ENCODE results near the gene OSM.
"Not testable (repeated sequence)": the region's sequence is repeated elsewhere in the genome, so short reads cannot be mapped to it uniquely, and the experiment has no call there.

The OSM gene

DNA sequence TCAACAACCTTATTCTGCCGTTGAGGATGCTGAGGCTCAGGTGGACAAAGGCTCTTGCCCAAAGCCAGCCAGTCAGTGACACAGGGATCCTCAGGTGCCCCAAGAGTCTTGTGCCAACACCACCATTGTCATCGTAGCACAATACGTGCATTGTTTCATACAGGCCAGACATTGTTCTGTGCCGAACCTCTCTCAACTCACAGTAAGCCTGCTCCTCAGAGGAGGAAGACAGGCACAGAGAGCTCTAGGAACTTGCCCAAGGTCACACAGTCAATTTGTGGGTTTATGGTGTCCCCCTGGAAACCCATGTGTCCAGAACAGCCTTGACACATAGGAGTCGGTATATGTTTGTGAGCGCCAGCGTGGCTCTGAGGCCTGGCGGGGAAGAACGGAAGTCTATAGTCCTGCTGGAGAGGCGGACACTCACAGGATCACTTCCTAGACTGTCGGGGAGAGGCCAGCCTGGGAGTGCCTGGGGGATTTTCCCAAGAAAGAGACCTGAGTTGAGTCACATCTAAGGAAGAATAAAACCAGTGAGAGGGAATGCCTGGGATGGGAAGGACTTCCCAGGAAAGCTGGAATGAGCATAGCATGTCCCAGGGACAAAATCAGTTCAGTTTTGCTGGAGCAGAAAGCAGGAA lies 40.3 kb downstream of the OSM start:
- no peak for DNase-seq (ENCODE audit: low spot score)

DNA sequence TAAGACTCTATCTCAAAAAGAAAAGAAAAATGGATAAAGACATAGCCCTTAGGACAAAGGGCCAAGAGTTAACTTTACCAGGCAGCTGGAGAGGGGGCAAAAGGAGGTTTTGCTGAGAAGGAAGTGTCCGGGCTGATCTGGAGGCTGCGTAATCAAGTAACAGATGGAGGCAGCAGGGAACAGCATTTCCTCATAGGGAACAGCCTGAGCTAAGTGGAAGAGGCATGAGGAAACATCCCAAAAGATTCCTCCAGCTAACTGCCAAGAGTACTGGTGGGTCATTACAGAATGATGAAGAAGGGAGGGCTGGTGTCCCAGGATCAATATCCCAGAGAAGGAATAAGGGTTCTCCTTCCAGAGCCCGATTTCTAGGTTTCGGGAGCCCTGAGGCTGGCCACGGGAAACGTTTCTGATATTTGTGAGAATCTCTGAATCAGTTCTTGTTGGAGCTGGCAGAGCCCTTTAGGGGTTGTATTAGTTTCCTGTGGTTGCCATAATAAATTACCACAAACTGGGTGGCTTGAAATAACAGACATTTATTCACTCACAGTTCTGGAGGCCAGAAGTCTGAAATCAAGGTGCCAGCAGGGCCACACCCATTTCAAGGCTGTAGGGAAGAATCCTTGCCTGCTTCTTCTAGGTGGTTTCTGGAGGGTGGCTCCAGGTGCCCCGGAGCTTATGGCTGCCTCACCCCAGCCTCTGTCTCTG lies 41.3 kb downstream of the OSM start:
- no peak for DNase-seq (ENCODE audit: low spot score)

GRCh38 chr22:30224161-30224857 lies 42.3 kb downstream of the OSM start:
- peak; percentile 32 for DNase-seq (ENCODE audit: low spot score)

DNA sequence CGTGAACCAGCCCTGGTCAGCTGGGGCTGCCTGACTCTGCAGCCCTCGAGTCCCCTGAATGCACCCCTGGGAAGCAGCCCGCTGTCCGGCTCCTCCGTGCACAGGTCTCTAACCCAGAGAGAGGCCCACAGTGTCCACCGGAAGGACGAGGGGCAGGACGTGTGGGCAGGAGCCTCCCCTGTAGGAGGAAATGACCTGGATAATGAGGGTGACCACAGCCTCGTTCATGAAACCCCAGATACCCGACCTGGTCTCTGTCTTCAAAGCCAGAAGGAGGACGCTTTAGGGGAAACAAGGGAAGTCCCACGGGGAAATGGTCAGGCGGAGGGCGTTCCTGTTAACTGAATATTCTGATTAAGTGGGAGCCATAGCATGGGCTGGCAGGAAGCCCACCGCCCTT lies 43.3 kb downstream of the OSM start:
- DNase-seq (ENCODE audit: low spot score): no peak

GRCh38 chr22:30222321-30222720 lies 44.3 kb downstream of the OSM start:
- no peak for DNase-seq (ENCODE audit: low spot score)

GRCh38 chr22:30221121-30221992 lies 45.3 kb downstream of the OSM start:
- no peak for DNase-seq (ENCODE audit: low spot score)

- no peak for DNase-seq (ENCODE audit: low spot score)
Observed at GRCh38 chr22:30220338-30221012, 46.2 kb downstream of the OSM start.

DNA sequence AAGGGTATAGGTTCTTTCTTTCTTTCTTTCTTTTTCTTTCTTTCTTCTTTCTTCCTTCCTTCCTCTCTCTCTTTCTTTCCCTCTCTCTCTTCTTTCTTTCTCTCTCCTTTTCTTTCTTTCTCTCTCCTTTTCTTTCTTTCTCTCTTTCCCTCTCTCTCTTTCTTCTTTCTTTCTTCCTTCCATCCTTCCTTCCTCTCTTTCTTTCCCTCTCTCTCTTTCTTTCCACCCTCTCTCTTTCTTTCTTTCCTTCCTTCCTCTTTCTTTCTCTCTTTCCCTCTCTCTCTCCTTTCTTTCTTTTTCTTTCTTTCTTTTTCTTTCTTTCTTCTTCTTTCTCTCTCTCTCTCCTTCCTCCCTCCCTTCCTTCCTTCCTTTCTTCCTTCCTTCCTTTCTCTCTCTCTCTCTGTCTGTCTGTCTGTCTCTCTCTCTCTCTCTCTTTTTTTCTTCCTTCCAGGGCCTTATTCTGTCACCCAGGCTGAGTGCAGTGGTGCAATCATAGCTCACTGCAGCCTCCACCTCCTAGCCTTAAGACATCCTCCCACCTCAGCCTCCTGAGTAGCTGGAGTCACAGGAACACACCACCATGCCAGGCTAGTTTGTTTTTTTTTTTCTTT lies 46.9 kb downstream of the OSM start:
- DNase-seq (ENCODE audit: low spot score): no peak

DNA sequence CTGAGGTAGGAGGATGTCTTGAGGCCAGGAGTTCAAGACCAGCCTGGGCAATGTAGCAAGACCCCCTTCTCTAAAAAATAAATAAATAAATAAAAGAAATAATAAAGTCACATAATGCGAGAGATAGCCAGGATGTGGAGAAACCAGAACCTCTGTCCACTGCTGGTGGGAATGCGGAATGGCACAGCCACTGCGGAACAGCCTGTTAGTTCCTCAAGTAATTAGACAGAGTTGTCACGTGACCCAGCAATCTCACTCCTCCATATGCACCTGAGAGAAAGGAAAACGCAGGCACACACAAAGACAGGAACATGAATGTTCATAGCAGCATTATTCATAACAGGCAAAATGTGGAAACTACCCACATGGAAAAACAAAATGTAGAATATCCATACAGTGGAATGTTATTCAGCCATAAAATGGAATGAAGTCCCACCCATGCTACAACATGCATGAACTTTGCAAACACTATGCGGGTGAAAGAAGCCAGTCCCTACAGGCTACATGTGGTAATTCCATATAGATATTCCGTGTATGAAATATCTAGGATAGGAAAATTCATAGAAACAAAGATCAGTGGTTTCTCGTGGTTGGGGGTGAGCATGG lies 47.5 kb downstream of the OSM start:
- DNase-seq (ENCODE audit: low spot score): no peak

DNA sequence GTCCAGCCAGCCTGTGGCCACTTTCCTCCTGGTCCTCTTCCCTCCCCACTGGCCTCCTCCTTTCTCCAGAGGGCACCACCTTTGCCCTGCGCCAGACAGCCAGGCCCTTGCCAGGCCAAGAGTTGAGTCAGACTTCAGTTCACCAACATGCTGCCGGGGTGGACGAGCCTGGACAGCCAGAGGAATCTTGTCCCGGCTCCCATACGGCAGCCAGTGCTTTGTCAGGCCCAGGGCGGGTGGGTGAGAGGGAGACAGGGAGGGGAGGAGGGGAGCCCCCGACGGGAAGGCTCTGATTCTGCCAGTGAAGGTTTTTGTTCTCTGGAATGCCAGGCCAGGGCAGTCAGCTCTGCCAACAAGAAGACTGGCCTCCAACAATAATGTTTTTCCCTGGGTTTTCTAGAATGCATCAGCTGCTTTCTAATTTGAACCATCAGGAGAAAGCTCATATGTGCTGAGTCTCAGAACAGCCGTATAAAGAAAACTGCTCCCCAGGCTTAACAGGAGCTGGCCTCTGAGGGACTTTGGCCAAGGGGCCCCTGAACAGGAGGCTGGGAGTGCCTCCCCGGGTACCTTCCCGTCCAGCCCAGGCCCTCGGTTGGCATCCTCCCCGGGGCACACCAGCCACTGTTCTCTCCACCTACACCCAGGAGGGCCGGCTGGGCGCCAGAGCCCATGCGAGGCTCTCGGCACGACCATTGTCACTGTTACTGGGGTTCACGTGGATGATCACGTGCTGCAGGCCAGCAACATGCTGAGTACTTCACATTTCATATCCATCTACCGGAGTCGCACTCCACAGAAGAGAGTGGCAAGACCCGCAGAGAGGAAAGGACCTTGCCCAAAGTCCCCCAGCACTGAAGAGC lies 48.7 kb downstream of the OSM start:
- DNase-seq (ENCODE audit: low spot score): peak; percentile 61

- DNase-seq (ENCODE audit: low spot score): no peak
Observed at GRCh38 chr22:30216710-30217109, 49.9 kb downstream of the OSM start.

DNA sequence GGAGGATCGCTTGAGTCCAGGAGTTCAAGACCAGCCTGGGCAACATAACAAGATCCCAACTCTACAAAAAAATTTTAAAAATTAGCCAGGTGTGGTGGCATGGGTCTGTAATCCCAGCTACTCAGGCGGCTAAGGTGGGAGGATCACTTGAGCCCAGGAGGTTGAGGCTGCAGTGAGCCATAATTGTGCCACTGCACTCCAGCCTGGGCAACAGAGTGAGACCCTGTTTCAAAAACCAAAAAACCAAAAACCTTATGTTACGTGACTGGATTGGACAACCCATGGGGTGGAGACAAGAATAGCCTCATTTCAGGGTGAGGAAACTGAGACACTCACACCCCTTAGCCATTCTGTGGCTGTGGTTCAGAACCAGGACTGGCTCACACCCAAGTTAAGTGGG lies 50.4 kb downstream of the OSM start:
- not testable (repeated sequence) for DNase-seq (ENCODE audit: low spot score)

- DNase-seq (ENCODE audit: low spot score): no peak
Observed at GRCh38 chr22:30214703-30215407, 51.8 kb downstream of the OSM start.

DNA sequence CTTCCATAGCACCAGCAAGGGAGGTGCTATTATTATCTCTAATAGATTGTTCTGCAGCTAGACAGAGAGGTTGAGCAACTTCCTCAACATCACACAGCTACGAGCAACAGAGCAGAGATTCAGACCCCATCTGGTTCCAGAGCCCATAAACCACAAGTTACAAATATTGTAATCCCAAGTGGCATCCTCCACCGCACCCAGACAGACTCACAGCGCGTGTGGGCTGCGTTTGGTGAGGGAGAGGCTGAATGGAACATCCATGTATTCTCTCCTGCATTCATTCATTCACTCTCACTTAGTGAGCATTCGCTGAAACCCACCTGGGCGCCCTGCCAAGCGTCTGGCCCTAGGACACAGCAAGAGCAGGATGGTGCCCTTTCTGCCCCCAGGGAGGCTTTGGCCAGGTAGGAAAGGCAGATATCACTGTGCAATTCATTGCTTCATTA lies 53.6 kb downstream of the OSM start:
- DNase-seq (ENCODE audit: low spot score): peak; percentile 64
